GM21786 (cell line): ENCODE results near the gene CDCA5.
"Not testable (repeated sequence)": the region's sequence is repeated elsewhere in the genome, so short reads cannot be mapped to it uniquely, and the experiment has no call there.

Experiments
- ATAC-seq: cut with Tn5 transposase; IDR thresholded peaks from one replicate; pipeline ENCODE4 v1.9.1; 2021; ENCODE audit not compliant: unreplicated experiment

Gene CDCA5

GRCh38 chr11:65119670-65119995 lies 35.8 kb upstream of the CDCA5 start:
- no peak for ATAC-seq

- not testable (repeated sequence) for ATAC-seq
These were observed 35.2 kb upstream of the CDCA5 start for GRCh38 chr11:65118891-65119669.

GRCh38 chr11:65118097-65118837 lies 34.4 kb upstream of the CDCA5 start:
- no peak for ATAC-seq

- peak; percentile 58 for ATAC-seq
These were observed 33.6 kb upstream of the CDCA5 start, which contains the start of gene ZNHIT2 for GRCh38 chr11:65117206-65118096. ZNHIT2 (minus strand) TSS chr11:65117701; CDS start chr11:65117653, 48 bp downstream.

- no peak for ATAC-seq
These were observed 32.7 kb upstream of the CDCA5 start for GRCh38 chr11:65116370-65117205.

- no peak for ATAC-seq
These were observed 31.7 kb upstream of the CDCA5 start for GRCh38 chr11:65115361-65116082.

- no peak for ATAC-seq
These were observed 30.8 kb upstream of the CDCA5 start for GRCh38 chr11:65114538-65115171.

- ATAC-seq = no peak
These were observed 30.0 kb upstream of the CDCA5 start for GRCh38 chr11:65113839-65114238.

GRCh38 chr11:65113361-65113756 lies 29.5 kb upstream of the CDCA5 start:
- ATAC-seq = no peak

GRCh38 chr11:65112546-65113360 lies 28.9 kb upstream of the CDCA5 start:
- ATAC-seq = no peak

- ATAC-seq = peak; percentile 62
These were observed 28.1 kb upstream of the CDCA5 start, which contains the start of gene TM7SF2 for GRCh38 chr11:65111744-65112545. TM7SF2 (plus strand) TSS chr11:65111872; CDS start chr11:65112016, 144 bp downstream.

GRCh38 chr11:65111159-65111743 lies 27.4 kb upstream of the CDCA5 start:
- ATAC-seq = no peak

- peak; percentile 29 for ATAC-seq
These were observed 26.6 kb upstream of the CDCA5 start for GRCh38 chr11:65110354-65110861.

- no peak for ATAC-seq
These were observed 25.7 kb upstream of the CDCA5 start for GRCh38 chr11:65109231-65110198.

GRCh38 chr11:65108469-65109123 lies 24.8 kb upstream of the CDCA5 start:
- no peak for ATAC-seq
